Measurements from ENCODE around the gene HIC1. TPM values are rescaled to one million over a fixed set of nuclear protein-coding genes. Genes with fewer than 3 reads are reported as not detected.

HIC1 gene
- total RNA-seq, 1 experiment from 2014 or later: 0.84 TPM

DNA sequence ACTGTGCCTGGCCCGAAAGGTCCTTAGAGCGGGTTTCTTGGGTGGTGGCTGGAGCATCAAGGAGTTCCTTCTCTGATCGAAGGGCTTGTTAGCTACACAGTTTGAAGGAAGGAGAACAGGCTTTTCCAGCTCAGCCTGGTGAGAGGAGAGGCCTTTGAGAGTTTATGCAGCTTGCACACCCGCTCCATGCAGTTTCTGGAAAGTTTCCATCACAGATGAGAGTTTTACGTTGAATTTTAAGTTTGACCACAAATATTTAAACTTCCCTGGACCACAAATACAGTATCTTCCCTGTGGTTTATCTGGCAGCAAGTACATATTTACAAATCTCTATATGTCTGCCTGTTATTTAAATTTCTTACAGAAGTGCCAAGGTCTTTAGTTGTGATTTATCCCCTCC is 56.8 kb downstream of the HIC1 start:
- H3K4me1 ChIP-seq (ENCODE audit: insufficient read depth, low read length, poor library complexity, severe bottlenecking): peaks cover 23% of the 10 kb centered on the region
- no TSS peak for BruUV-seq (replicated peaks)
- H3K9me3 ChIP-seq (ENCODE audit: low read depth, low read length, poor library complexity, severe bottlenecking): no peaks in the 10 kb centered on the region
- CTCF ChIA-PET: no interaction called here
- TF ChIP-seq EZH2 (IDR thresholded peaks at IDR 0.05; ENCODE audit: borderline replicate concordance, low read depth, low read length, poor library complexity, severe bottlenecking): no peak
- TF ChIP-seq CTCF (conservative IDR thresholded peaks at IDR 0.05; ENCODE audit: low read depth, low read length): no peak
- intact Hi-C loops (cut with micrococcal nuclease; ENCODE audit: unreplicated experiment): no loop called here
- no peak overlapping the region for H3K4me3 ChIP-seq (ENCODE audit: low read depth, low read length, poor library complexity, severe bottlenecking)
- H3K36me3 ChIP-seq (ENCODE audit: insufficient read depth, low read length, poor library complexity, severe bottlenecking): no peaks in the 10 kb centered on the region
- DNase-seq (ENCODE audit: low spot score): no peak
- H3K27me3 ChIP-seq (replicated peaks; ENCODE audit: insufficient read depth, low read depth, low read length, poor library complexity): no peaks in the 10 kb centered on the region
- H3K27ac ChIP-seq (ENCODE audit: low read depth, low read length, poor library complexity, severe bottlenecking): no peak overlapping the region
- POLR2A ChIA-PET (ENCODE audit: low non-redundant PET): no interaction called here

Small RNAs within 50 kb of the gene (microRNA-seq; reads per million reads assigned to microRNA genes)
- gene MIR132 (5,223 reads per million, percentile 93 among the genes with 10 or more reads in this experiment), gene MIR212 (79.3 reads per million, percentile 61 among the genes with 10 or more reads in this experiment)

Other genes with a start within 250 kb of the HIC1 start
- gene SMYD4, start 225.2 kb upstream of the HIC1 start, total RNA-seq (2021): 28.1 and 31.6 TPM in 2 replicates
- gene RPA1, start 225.1 kb upstream of the HIC1 start, total RNA-seq (2021): 211 and 231 TPM in 2 replicates
- 0.80 and 1.0 TPM in 2 replicates for gene RTN4RL1, start 29.8 kb upstream of the HIC1 start, total RNA-seq (2021)
- gene DPH1, start 24.9 kb upstream of the HIC1 start, total RNA-seq (2021): 51.1 and 60.8 TPM in 2 replicates
- gene OVCA2, start 13.1 kb upstream of the HIC1 start, total RNA-seq (2021): 30.7 and 33.1 TPM in 2 replicates
- 36.1 and 38.4 TPM in 2 replicates for gene SMG6, start 248.7 kb downstream of the HIC1 start, total RNA-seq (2021)
- gene SRR, start 248.8 kb downstream of the HIC1 start, total RNA-seq (2021): 37.9 and 51.0 TPM in 2 replicates